ENCODE data around the gene ELOVL2. TPM values are rescaled to one million over a fixed set of nuclear protein-coding genes. Genes with fewer than 3 reads are reported as not detected.

The ELOVL2 gene
- polyA plus RNA-seq, 3 donors: not detected

DNA sequence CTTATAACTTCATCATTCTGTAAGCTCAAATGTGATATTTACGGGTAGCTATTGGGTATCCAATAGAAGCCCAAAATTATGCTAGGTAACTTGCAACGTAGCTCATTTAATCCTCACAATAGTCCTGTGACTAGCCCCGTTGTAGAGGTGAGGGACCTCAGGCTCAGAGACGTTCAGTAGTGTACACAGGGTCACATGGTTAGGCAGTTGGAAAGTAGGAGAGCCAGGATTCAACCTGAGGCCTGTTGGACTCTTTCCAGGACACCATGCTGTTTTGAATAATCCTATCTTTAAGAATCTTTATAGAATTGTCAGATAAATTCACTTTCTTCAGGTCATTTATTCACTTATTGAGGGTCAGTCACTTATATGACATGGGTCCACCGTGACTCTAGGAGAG, 9.2 kb upstream of the ELOVL2 start:
- peaks cover 5 to 14% of the 10 kb centered on the region in 2 donors for H3K27me3 ChIP-seq (ENCODE audit: control insufficient read depth in 2 of 2, insufficient read depth in 2 of 2, low read length in 2 of 2)
- H3K36me3 ChIP-seq (replicated peaks in 1 of 2; ENCODE audit: control insufficient read depth in 1 of 2, insufficient read depth in 2 of 2, low read length in 2 of 2): no peaks in the 10 kb centered on the region
- intact Hi-C loops (cut with micrococcal nuclease): no loop called here
- H3K4me2 ChIP-seq (replicated peaks; ENCODE audit: extremely low read depth, low read length, poor library complexity, severe bottlenecking): no peak overlapping the region
- no peaks in the 10 kb centered on the region for H3K4me1 ChIP-seq (ENCODE audit: control insufficient read depth in 1 of 2, insufficient read depth in 2 of 2, low read length in 2 of 2)
- Mint-ChIP-seq H3K27me3 (ENCODE audit: low read depth in 3 of 3) (peaks cover 7 to 17% (median 15%) of the 10 kb centered on the region in 3 donors), H3K36me3 (no peaks in the 10 kb centered on the region), H3K9me3 (peaks cover 0 to 3% (median 0%) of the 10 kb centered on the region in 7 donors), H3K27ac (no peak overlapping the region), H3K4me1 (no peaks in the 10 kb centered on the region), H3K4me3 (no peak overlapping the region)
- WGBS (ENCODE audit: insufficient coverage): 93% methylated on average over 3 of the region's 5 CpGs
- no peak for DNase-seq
- H3K27ac ChIP-seq (ENCODE audit: low read depth in 1 of 2, low read length in 2 of 2): no peak overlapping the region
- no peak overlapping the region for H2AFZ ChIP-seq (ENCODE audit: insufficient read depth, low read depth, low read length, poor library complexity, severe bottlenecking)
- H3K4me3 ChIP-seq (replicated peaks in 1 of 3; ENCODE audit: low read depth in 2 of 3, low read length in 3 of 3): no peak overlapping the region
- TF ChIP-seq, protein P1, sequence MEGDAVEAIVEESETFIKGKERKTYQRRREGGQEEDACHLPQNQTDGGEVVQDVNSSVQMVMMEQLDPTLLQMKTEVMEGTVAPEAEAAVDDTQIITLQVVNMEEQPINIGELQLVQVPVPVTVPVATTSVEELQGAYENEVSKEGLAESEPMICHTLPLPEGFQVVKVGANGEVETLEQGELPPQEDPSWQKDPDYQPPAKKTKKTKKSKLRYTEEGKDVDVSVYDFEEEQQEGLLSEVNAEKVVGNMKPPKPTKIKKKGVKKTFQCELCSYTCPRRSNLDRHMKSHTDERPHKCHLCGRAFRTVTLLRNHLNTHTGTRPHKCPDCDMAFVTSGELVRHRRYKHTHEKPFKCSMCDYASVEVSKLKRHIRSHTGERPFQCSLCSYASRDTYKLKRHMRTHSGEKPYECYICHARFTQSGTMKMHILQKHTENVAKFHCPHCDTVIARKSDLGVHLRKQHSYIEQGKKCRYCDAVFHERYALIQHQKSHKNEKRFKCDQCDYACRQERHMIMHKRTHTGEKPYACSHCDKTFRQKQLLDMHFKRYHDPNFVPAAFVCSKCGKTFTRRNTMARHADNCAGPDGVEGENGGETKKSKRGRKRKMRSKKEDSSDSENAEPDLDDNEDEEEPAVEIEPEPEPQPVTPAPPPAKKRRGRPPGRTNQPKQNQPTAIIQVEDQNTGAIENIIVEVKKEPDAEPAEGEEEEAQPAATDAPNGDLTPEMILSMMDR (IDR thresholded peaks at IDR 0.05): no peak
- H3K9me3 ChIP-seq (replicated peaks in 1 of 2; ENCODE audit: control insufficient read depth in 1 of 2, insufficient read depth in 1 of 2, low read length in 2 of 2): no peaks in the 10 kb centered on the region
- no peaks in the 10 kb centered on the region for H3K79me2 ChIP-seq (ENCODE audit: insufficient read depth, low read length)
- H3K9ac ChIP-seq (ENCODE audit: insufficient read depth, low read length, poor library complexity, severe bottlenecking): no peak overlapping the region
- no peaks in the 10 kb centered on the region for H4K20me1 ChIP-seq (ENCODE audit: insufficient read depth, low read length)

DNA sequence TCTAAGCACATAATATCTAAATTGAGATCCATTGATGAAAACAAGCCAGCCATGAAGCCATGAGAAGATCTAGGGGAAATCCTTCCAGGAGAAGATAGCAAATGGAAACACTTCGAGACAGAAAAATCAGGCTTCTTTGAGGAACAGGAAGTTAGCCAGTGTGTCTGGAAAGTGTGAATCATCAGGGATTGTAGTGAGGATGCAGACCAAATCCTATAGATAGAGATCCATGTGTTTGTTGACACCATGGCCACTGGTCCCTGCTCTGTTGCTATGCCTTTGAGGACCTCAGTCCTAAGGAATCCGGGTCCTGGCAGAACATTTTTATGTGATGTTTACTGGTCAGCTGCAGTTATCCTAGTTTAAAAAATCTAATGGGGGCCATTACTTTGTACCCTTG, 6.6 kb upstream of the ELOVL2 start:
- H3K4me2 ChIP-seq (replicated peaks; ENCODE audit: extremely low read depth, low read length, poor library complexity, severe bottlenecking): no peak overlapping the region
- TF ChIP-seq, protein P1 (IDR thresholded peaks at IDR 0.05): no peak
- intact Hi-C loops (cut with micrococcal nuclease): no loop called here
- H2AFZ ChIP-seq (ENCODE audit: insufficient read depth, low read depth, low read length, poor library complexity, severe bottlenecking): no peak overlapping the region
- peak in 2 of 3 donors; percentile 6 to 13 for DNase-seq
- Mint-ChIP-seq H3K9me3 (peaks cover 0 to 3% (median 0%) of the 10 kb centered on the region in 7 donors), H3K36me3 (no peaks in the 10 kb centered on the region), H3K27ac (no peak overlapping the region), H3K4me3 (peak overlapping the region in 1 of 2 donors; percentile 46), H3K4me1 (no peaks in the 10 kb centered on the region), H3K27me3 (ENCODE audit: low read depth in 3 of 3) (peaks cover 11 to 36% (median 24%) of the 10 kb centered on the region in 3 donors)
- H3K27me3 ChIP-seq (ENCODE audit: control insufficient read depth in 2 of 2, insufficient read depth in 2 of 2, low read length in 2 of 2): peaks cover 18 to 30% of the 10 kb centered on the region in 2 donors
- no peaks in the 10 kb centered on the region for H3K36me3 ChIP-seq (replicated peaks in 1 of 2; ENCODE audit: control insufficient read depth in 1 of 2, insufficient read depth in 2 of 2, low read length in 2 of 2)
- no peak overlapping the region for H3K9ac ChIP-seq (ENCODE audit: insufficient read depth, low read length, poor library complexity, severe bottlenecking)
- H3K79me2 ChIP-seq (ENCODE audit: insufficient read depth, low read length): no peaks in the 10 kb centered on the region
- H3K27ac ChIP-seq (ENCODE audit: low read depth in 1 of 2, low read length in 2 of 2): no peak overlapping the region
- H3K9me3 ChIP-seq (replicated peaks in 1 of 2; ENCODE audit: control insufficient read depth in 1 of 2, insufficient read depth in 1 of 2, low read length in 2 of 2): no peaks in the 10 kb centered on the region
- no peaks in the 10 kb centered on the region for H4K20me1 ChIP-seq (ENCODE audit: insufficient read depth, low read length)
- H3K4me1 ChIP-seq (ENCODE audit: control insufficient read depth in 1 of 2, insufficient read depth in 2 of 2, low read length in 2 of 2): no peaks in the 10 kb centered on the region
- WGBS (ENCODE audit: insufficient coverage): 69% methylated on average over 2 of the region's 2 CpGs
- H3K4me3 ChIP-seq (replicated peaks in 1 of 3; ENCODE audit: low read depth in 2 of 3, low read length in 3 of 3): no peak overlapping the region
